ENCODE measurements around the gene ISLR.

The ISLR gene

GRCh38 chr15:74165461-74165860, 8.0 kb upstream of the ISLR start:
- H3K9ac ChIP-seq: no peak overlapping the region
- no peaks in the 10 kb centered on the region for H3K4me1 ChIP-seq (ENCODE audit: low read depth, poor library complexity, severe bottlenecking)
- H3K79me2 ChIP-seq (ENCODE audit: insufficient read depth, low read depth): no peaks in the 10 kb centered on the region
- H3K4me3 ChIP-seq (IDR thresholded peaks at IDR 0.05; ENCODE audit: insufficient read depth, low read depth, low read length): no peak overlapping the region
- H3K36me3 ChIP-seq (ENCODE audit: insufficient read depth): no peaks in the 10 kb centered on the region
- no peak overlapping the region for H3K27ac ChIP-seq
- no peak overlapping the region for H2AFZ ChIP-seq (ENCODE audit: low read depth)
- no peak for TF ChIP-seq CTCF (conservative IDR thresholded peaks at IDR 0.05; ENCODE audit: low read depth, low read length)
- no peaks in the 10 kb centered on the region for H4K20me1 ChIP-seq (ENCODE audit: insufficient read depth)
- H3K4me2 ChIP-seq: no peak overlapping the region
- peaks cover 23% of the 10 kb centered on the region for H3K27me3 ChIP-seq (ENCODE audit: insufficient read depth, low read depth)

GRCh38 chr15:74167891-74168331, 5.6 kb upstream of the ISLR start:
- Histone ChIP-seq H3K9ac (no peak overlapping the region), H3K27me3 (ENCODE audit: insufficient read depth, low read depth) (peaks cover 26% of the 10 kb centered on the region), H3K36me3 (ENCODE audit: insufficient read depth) (no peaks in the 10 kb centered on the region), H4K20me1 (ENCODE audit: insufficient read depth) (no peaks in the 10 kb centered on the region), H3K4me1 (ENCODE audit: low read depth, poor library complexity, severe bottlenecking) (no peaks in the 10 kb centered on the region), H3K27ac (no peak overlapping the region), H3K4me3 (IDR thresholded peaks at IDR 0.05; ENCODE audit: insufficient read depth, low read depth, low read length) (no peak overlapping the region), H2AFZ (ENCODE audit: low read depth) (no peak overlapping the region), H3K79me2 (ENCODE audit: insufficient read depth, low read depth) (no peaks in the 10 kb centered on the region), H3K4me2 (no peak overlapping the region)
- TF ChIP-seq CTCF (conservative IDR thresholded peaks at IDR 0.05; ENCODE audit: low read depth, low read length): no peak

GRCh38 chr15:74168711-74169126, 4.8 kb upstream of the ISLR start:
- no peak for TF ChIP-seq CTCF (conservative IDR thresholded peaks at IDR 0.05; ENCODE audit: low read depth, low read length)
- H3K4me1 ChIP-seq (ENCODE audit: low read depth, poor library complexity, severe bottlenecking): no peaks in the 10 kb centered on the region

GRCh38 chr15:74170071-74170844, 3.3 kb upstream of the ISLR start:
- no peak for TF ChIP-seq CTCF (conservative IDR thresholded peaks at IDR 0.05; ENCODE audit: low read depth, low read length)
- no peaks in the 10 kb centered on the region for H3K4me1 ChIP-seq (ENCODE audit: low read depth, poor library complexity, severe bottlenecking)
- H3K27ac ChIP-seq: no peak overlapping the region
- no peak overlapping the region for H3K4me2 ChIP-seq
- no peaks in the 10 kb centered on the region for H3K79me2 ChIP-seq (ENCODE audit: insufficient read depth, low read depth)
- H2AFZ ChIP-seq (ENCODE audit: low read depth): no peak overlapping the region
- no peak overlapping the region for H3K4me3 ChIP-seq (IDR thresholded peaks at IDR 0.05; ENCODE audit: insufficient read depth, low read depth, low read length)
- H3K9ac ChIP-seq: no peak overlapping the region
- peaks cover 28% of the 10 kb centered on the region for H3K27me3 ChIP-seq (ENCODE audit: insufficient read depth, low read depth)
- H3K36me3 ChIP-seq (ENCODE audit: insufficient read depth): no peaks in the 10 kb centered on the region
- no peaks in the 10 kb centered on the region for H4K20me1 ChIP-seq (ENCODE audit: insufficient read depth)

More at GRCh38 chr15:74168711-74169126, 4.8 kb upstream of the ISLR start:
- no peak overlapping the region for H3K27ac ChIP-seq
- H4K20me1 ChIP-seq (ENCODE audit: insufficient read depth): no peaks in the 10 kb centered on the region
- no peaks in the 10 kb centered on the region for H3K79me2 ChIP-seq (ENCODE audit: insufficient read depth, low read depth)
- no peak overlapping the region for H3K4me3 ChIP-seq (IDR thresholded peaks at IDR 0.05; ENCODE audit: insufficient read depth, low read depth, low read length)
- peaks cover 20% of the 10 kb centered on the region for H3K27me3 ChIP-seq (ENCODE audit: insufficient read depth, low read depth)
- no peaks in the 10 kb centered on the region for H3K36me3 ChIP-seq (ENCODE audit: insufficient read depth)
- no peak overlapping the region for H3K9ac ChIP-seq
- H3K4me2 ChIP-seq: no peak overlapping the region
- H2AFZ ChIP-seq (ENCODE audit: low read depth): no peak overlapping the region
